IMR-90 (cell line): ENCODE measurements around the gene PFDN5. TPM values are rescaled to one million over a fixed set of nuclear protein-coding genes. Genes with fewer than 3 reads are reported as not detected.
A peak's percentile ranks its signal among the peaks of the same experiment; 100 is the strongest.

ENCODE experiments used
- ATAC-seq: fragments of 200-7000 bp; cut with Tn5 transposase; 2 replicates; pipeline ENCODE4 v1.9.1; 2020; ENCODE audit warnings: low read depth, mild to moderate bottlenecking, moderate library complexity
- BruUV-seq: library from RNA; stranded (reverse); fragments of 400-500 nt; replicated peaks from 2 replicates; lab custom pipeline; 2021; lab: Mats Ljungman, UMichigan
- CTCF ChIA-PET: fragments of 300-600 bp; formaldehyde crosslinking; extraction: SDS; loops from one replicate; lab custom pipeline; 2021; ENCODE audit warnings: antibody characterized with exemption; lab: Yijun Ruan, JAX
- POLR2A ChIA-PET: fragments of 300-600 bp; sonication (Branson Sonifier 250); formaldehyde crosslinking; loops from one replicate; lab custom pipeline; 2022; ENCODE audit warnings: antibody characterized with exemption; ENCODE audit not compliant: unreplicated experiment; lab: Charles Lee
- DNase-seq: peaks from one replicate; pipeline ENCODE4 v3.0.0; 2013
- H2AFZ ChIP-seq: replicated peaks from 2 replicates; pipeline ENCODE3; 2013; ENCODE audit warnings: low read length, mild to moderate bottlenecking; ENCODE audit not compliant: poor library complexity
- H2AK5ac ChIP-seq: 2 replicates; pipeline ENCODE4 v1.6.1; 2013; ENCODE audit warnings: low read depth, low read length, inconsistent platforms
- H2AK9ac ChIP-seq: replicated peaks from 2 replicates; pipeline ENCODE3; 2013; ENCODE audit warnings: mild to moderate bottlenecking, low read depth, low read length, moderate library complexity; ENCODE audit not compliant: poor library complexity
- H2BK120ac ChIP-seq: 2 replicates; pipeline ENCODE4 v1.6.1; 2013; ENCODE audit warnings: low read depth, low read length, inconsistent platforms
- H2BK15ac ChIP-seq: 3 replicates; pipeline ENCODE4 v1.6.1; 2013; ENCODE audit warnings: low read depth, low read length, inconsistent platforms
- H2BK20ac ChIP-seq: 2 replicates; pipeline ENCODE4 v1.6.1; 2013; ENCODE audit warnings: low read depth, mild to moderate bottlenecking, inconsistent platforms, low read length, moderate library complexity
- H2BK5ac ChIP-seq: 2 replicates; pipeline ENCODE4 v1.6.1; 2013; ENCODE audit warnings: mild to moderate bottlenecking, low read depth, low read length, inconsistent platforms; ENCODE audit not compliant: poor library complexity, severe bottlenecking
- H3K14ac ChIP-seq: replicated peaks from 2 replicates; pipeline ENCODE4 v1.6.1; 2013; ENCODE audit warnings: low read depth, low read length, inconsistent platforms
- H3K18ac ChIP-seq: 2 replicates; pipeline ENCODE4 v1.6.1; 2013; ENCODE audit warnings: low read depth, low read length, control low read depth
- H3K23ac ChIP-seq: 2 replicates; pipeline ENCODE4 v1.6.1; 2013; ENCODE audit warnings: low read depth, low read length, inconsistent platforms
- H3K27ac ChIP-seq: 2 replicates; pipeline ENCODE4 v1.5.1; 2013; ENCODE audit warnings: mild to moderate bottlenecking, control low read depth, low read length; ENCODE audit not compliant: insufficient read depth
- H3K27me3 ChIP-seq: 2 replicates; pipeline ENCODE4 v1.6.1; 2013; ENCODE audit warnings: low read length; ENCODE audit not compliant: control insufficient read depth, insufficient read depth
- H3K36me3 ChIP-seq: 2 replicates; pipeline ENCODE4 v1.6.1; 2013; ENCODE audit warnings: low read length, mixed read lengths; ENCODE audit not compliant: control insufficient read depth, insufficient read depth
- H3K4ac ChIP-seq: 2 replicates; pipeline ENCODE4 v1.6.1; 2013; ENCODE audit warnings: low read depth, low read length, inconsistent platforms
- H3K4me1 ChIP-seq: 2 replicates; pipeline ENCODE4 v1.6.1; 2013; ENCODE audit warnings: low read length, mixed read lengths; ENCODE audit not compliant: control insufficient read depth, insufficient read depth
- H3K4me2 ChIP-seq: 2 replicates; pipeline ENCODE4 v1.6.1; 2013; ENCODE audit warnings: low read depth, mild to moderate bottlenecking, control low read depth, low read length, moderate library complexity
- H3K4me3 ChIP-seq: 2 replicates; pipeline ENCODE4 v1.5.1; 2013; ENCODE audit warnings: low read depth, mild to moderate bottlenecking, control low read depth, low read length, moderate library complexity; ENCODE audit not compliant: insufficient read depth
- H3K56ac ChIP-seq: 2 replicates; pipeline ENCODE4 v1.6.1; 2013; ENCODE audit warnings: low read length, inconsistent platforms; ENCODE audit not compliant: insufficient read depth; ENCODE audit errors: extremely low read depth
- H3K79me1 ChIP-seq, 2 experiments: 2 replicates each; pipeline ENCODE4 v1.6.1; 2013; ENCODE audit warnings: low read length in 2 of 2, inconsistent platforms in 1 of 2, low read depth in 1 of 2
- H3K9ac ChIP-seq: 2 replicates; pipeline ENCODE4 v1.6.1; 2013; ENCODE audit warnings: low read depth, low read length, control low read depth
- H3K9me1 ChIP-seq: 2 replicates; pipeline ENCODE4 v1.6.1; 2013; ENCODE audit warnings: low read length, inconsistent platforms; ENCODE audit not compliant: insufficient read depth
- H3K9me3 ChIP-seq: 2 replicates; pipeline ENCODE4 v1.6.1; 2013; ENCODE audit warnings: low read length; ENCODE audit not compliant: control insufficient read depth, insufficient read depth
- H4K20me1 ChIP-seq: 2 replicates; pipeline ENCODE4 v1.6.1; 2013; ENCODE audit warnings: low read length, inconsistent platforms; ENCODE audit not compliant: insufficient read depth
- H4K5ac ChIP-seq: 2 replicates; pipeline ENCODE4 v1.6.1; 2013; ENCODE audit warnings: mild to moderate bottlenecking, low read depth, low read length, control low read depth
- H4K8ac ChIP-seq, 2 experiments: 2 replicates each; pipeline ENCODE4 v1.6.1; 2013; ENCODE audit warnings: low read depth in 2 of 2, low read length in 2 of 2, control low read depth in 1 of 2, inconsistent platforms in 1 of 2
- H4K91ac ChIP-seq: 2 replicates; pipeline ENCODE4 v1.6.1; 2013; ENCODE audit warnings: low read depth, low read length, inconsistent platforms; ENCODE audit not compliant: insufficient read depth
- BHLHE40 ChIP-seq: fragments of 150-350 bp; IDR thresholded peaks from 2 replicates; pipeline ENCODE4 v1.6.1; 2016; ENCODE audit warnings: mild to moderate bottlenecking, low read depth, low read length
- CEBPB ChIP-seq: IDR thresholded peaks from 2 replicates; pipeline ENCODE4 v1.6.1; 2012; ENCODE audit warnings: low read depth, low read length, improper control_type of control experiment
- CHD1 ChIP-seq: IDR thresholded peaks from 2 replicates; pipeline ENCODE4 v1.6.1; 2012; ENCODE audit warnings: low read depth, low read length, improper control_type of control experiment
- FOS ChIP-seq: fragments of 150-350 bp; IDR thresholded peaks from 2 replicates; pipeline ENCODE4 v1.6.1; 2016; ENCODE audit warnings: low read depth, low read length
- MAFK ChIP-seq: IDR thresholded peaks from 2 replicates; pipeline ENCODE4 v1.6.1; 2012; ENCODE audit warnings: low read depth, low read length, improper control_type of control experiment
- MAZ ChIP-seq: IDR thresholded peaks from 2 replicates; pipeline ENCODE4 v1.6.1; 2012; ENCODE audit warnings: low read depth, mild to moderate bottlenecking, low read length, improper control_type of control experiment, moderate library complexity, borderline replicate concordance
- MXI1 ChIP-seq: IDR thresholded peaks from 2 replicates; pipeline ENCODE4 v1.6.1; 2012; ENCODE audit warnings: low read depth, mild to moderate bottlenecking, low read length, moderate library complexity, borderline replicate concordance
- NFE2L2 ChIP-seq: fragments of 150-350 bp; IDR thresholded peaks from 2 replicates; pipeline ENCODE4 v1.6.1; 2016; ENCODE audit warnings: low read depth, mild to moderate bottlenecking, low read length
- POLR2A ChIP-seq: IDR thresholded peaks from 2 replicates; pipeline ENCODE4 v1.6.1; 2012; ENCODE audit warnings: mild to moderate bottlenecking, low read depth, low read length
- RAD21 ChIP-seq: IDR thresholded peaks from 2 replicates; pipeline ENCODE4 v1.6.1; 2012; ENCODE audit warnings: low read length, improper control_type of control experiment
- RCOR1 ChIP-seq: IDR thresholded peaks from 2 replicates; pipeline ENCODE4 v1.6.1; 2012; ENCODE audit warnings: mild to moderate bottlenecking, low read length, improper control_type of control experiment; ENCODE audit not compliant: insufficient replicate concordance
- RFX5 ChIP-seq: IDR thresholded peaks from 2 replicates; pipeline ENCODE4 v1.8.0; 2012; ENCODE audit warnings: low read depth, mild to moderate bottlenecking, low read length, moderate library complexity
- SMC3 ChIP-seq: fragments of 150-350 bp; IDR thresholded peaks from 2 replicates; pipeline ENCODE4 v1.6.1; 2016; ENCODE audit warnings: low read depth, mild to moderate bottlenecking, antibody characterized with exemption, low read length, moderate library complexity
- WGBS, 2 experiments: methylation state at CpG; one replicate each; pipeline versions ENCODE4 v1.1.5 to v1.1.7; 2013; ENCODE audit warnings: missing lambda C conversion rate in 2 of 2; ENCODE audit not compliant: insufficient read length in 1 of 2; ENCODE audit errors: extremely low coverage in 2 of 2; 5-methylcytosine and 5-hydroxymethylcytosine counted together
- dilution Hi-C: fragments of 300-500 bp; cut with HindIII; formaldehyde crosslinking; loops from one replicate; pipeline ENCODE4 v1.14.3; 2018; ENCODE audit warnings: low sequenced_read_pairs; ENCODE audit not compliant: unreplicated experiment
- in situ Hi-C: fragments of 300-500 bp; cut with MboI; formaldehyde crosslinking; loops from 3 replicates; pipeline ENCODE4 v1.14.3; 2019; ENCODE audit warnings: low sequenced_read_pairs, inconsistent platforms, mixed read lengths
- intact Hi-C: fragments of 100-400 bp; cut with micrococcal nuclease; formaldehyde crosslinking; loops from 2 replicates; pipeline ENCODE4 v1.10.0; 2022
- polyA plus RNA-seq, 3 experiments: library from polyadenylated mRNA; depleted of rRNA; stranded (reverse); fragments of >200 nt; gene quantifications; 2 replicates each; pipeline ENCODE4 v1.2.3, GENCODE V29; 2012; ENCODE audit warnings: low replicate concordance in 1 of 3
- total RNA-seq: library from RNA; depleted of rRNA; stranded (reverse); fragments of >200 nt; gene quantifications from 2 replicates; pipeline ENCODE4 v1.2.3, GENCODE V29; 2012
- TF ChIP-seq, protein P1 (sequence below): conservative IDR thresholded peaks from 2 replicates; pipeline ENCODE4 v1.5.1; 2012; ENCODE audit warnings: mild to moderate bottlenecking, low read depth, low read length, improper control_type of control experiment
- TF ChIP-seq, protein P2 (sequence below): fragments of 150-350 bp; IDR thresholded peaks from 2 replicates; pipeline ENCODE4 v1.6.1; 2016; ENCODE audit warnings: low read depth, mild to moderate bottlenecking, low read length, moderate library complexity, borderline replicate concordance
- TF ChIP-seq, protein P3 (sequence below): fragments of 150-350 bp; IDR thresholded peaks from 2 replicates; pipeline ENCODE4 v1.6.1; 2017; ENCODE audit warnings: mild to moderate bottlenecking, antibody characterized with exemption, low read length, low read depth

Gene PFDN5
- total and polyA plus RNA-seq, 2 of the 4 experiments (the other 2 are of a cell fraction): 1,011 to 1,338 TPM

DNA sequence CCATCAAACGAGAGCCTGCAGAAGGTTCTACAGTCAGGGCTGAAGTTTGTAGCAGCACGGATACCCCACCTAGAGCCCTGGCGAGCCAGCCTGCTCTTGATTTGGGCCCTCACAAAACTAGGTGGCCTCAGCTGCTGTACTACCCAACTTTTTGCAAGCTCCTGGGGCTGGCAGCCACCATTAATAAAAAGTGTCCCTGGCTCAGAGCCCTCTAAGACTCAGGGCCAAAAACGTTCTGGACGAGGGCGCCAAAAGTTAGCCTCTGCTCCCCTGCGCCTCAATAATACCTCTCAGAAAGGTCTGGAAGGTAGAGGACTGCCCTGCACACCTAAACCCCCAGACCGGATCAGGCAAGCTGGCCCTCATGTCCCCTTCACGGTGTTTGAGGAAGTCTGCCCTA, 8.9 kb upstream of the PFDN5 start:
- Histone ChIP-seq H3K4me1 (peaks cover 22% of the 10 kb centered on the region), H2AFZ (no peak overlapping the region), H3K9ac (no peak overlapping the region), H2BK20ac (no peak overlapping the region), H2AK9ac (peak overlapping the region; percentile 68), H3K9me3 (no peaks in the 10 kb centered on the region), H4K5ac (no peak overlapping the region), H3K9me1 (peaks cover 10% of the 10 kb centered on the region; the same call in 1 of the 2 replicates), H3K18ac (no peak overlapping the region), H3K14ac (no peak overlapping the region), H3K56ac (no peak overlapping the region), H3K23ac (no peak overlapping the region), H2BK15ac (no peak overlapping the region), H2AK5ac (no peak overlapping the region), H2BK120ac (no peak overlapping the region), H3K27ac (no peak overlapping the region), H3K4me2 (no peak overlapping the region), H3K4me3 (no peak overlapping the region), H4K20me1 (no peaks in the 10 kb centered on the region), H2BK5ac (no peak overlapping the region), H4K8ac (no peak overlapping the region), H3K36me3 (peaks cover 12% of the 10 kb centered on the region), H3K27me3 (no peaks in the 10 kb centered on the region), H3K79me1 (peaks cover 0 to 20% of the 10 kb centered on the region in 2 experiments; a peak in 2 of 4 replicates), H3K4ac (no peak overlapping the region), H4K91ac (no peak overlapping the region)
- no peak for TF ChIP-seq BHLHE40
- TF ChIP-seq, protein P1, sequence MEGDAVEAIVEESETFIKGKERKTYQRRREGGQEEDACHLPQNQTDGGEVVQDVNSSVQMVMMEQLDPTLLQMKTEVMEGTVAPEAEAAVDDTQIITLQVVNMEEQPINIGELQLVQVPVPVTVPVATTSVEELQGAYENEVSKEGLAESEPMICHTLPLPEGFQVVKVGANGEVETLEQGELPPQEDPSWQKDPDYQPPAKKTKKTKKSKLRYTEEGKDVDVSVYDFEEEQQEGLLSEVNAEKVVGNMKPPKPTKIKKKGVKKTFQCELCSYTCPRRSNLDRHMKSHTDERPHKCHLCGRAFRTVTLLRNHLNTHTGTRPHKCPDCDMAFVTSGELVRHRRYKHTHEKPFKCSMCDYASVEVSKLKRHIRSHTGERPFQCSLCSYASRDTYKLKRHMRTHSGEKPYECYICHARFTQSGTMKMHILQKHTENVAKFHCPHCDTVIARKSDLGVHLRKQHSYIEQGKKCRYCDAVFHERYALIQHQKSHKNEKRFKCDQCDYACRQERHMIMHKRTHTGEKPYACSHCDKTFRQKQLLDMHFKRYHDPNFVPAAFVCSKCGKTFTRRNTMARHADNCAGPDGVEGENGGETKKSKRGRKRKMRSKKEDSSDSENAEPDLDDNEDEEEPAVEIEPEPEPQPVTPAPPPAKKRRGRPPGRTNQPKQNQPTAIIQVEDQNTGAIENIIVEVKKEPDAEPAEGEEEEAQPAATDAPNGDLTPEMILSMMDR: no peak
- TF ChIP-seq NFE2L2: no peak
- no peak for TF ChIP-seq CHD1
- no peak for TF ChIP-seq POLR2A
- TF ChIP-seq RFX5: no peak
- no peak for TF ChIP-seq FOS
- no peak for TF ChIP-seq RCOR1
- TF ChIP-seq MAZ: no peak
- no peak for TF ChIP-seq RAD21
- TF ChIP-seq, protein P2, sequence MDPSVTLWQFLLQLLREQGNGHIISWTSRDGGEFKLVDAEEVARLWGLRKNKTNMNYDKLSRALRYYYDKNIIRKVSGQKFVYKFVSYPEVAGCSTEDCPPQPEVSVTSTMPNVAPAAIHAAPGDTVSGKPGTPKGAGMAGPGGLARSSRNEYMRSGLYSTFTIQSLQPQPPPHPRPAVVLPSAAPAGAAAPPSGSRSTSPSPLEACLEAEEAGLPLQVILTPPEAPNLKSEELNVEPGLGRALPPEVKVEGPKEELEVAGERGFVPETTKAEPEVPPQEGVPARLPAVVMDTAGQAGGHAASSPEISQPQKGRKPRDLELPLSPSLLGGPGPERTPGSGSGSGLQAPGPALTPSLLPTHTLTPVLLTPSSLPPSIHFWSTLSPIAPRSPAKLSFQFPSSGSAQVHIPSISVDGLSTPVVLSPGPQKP: no peak
- TF ChIP-seq MAFK: no peak
- no peak for TF ChIP-seq MXI1
- no peak for TF ChIP-seq CEBPB
- TF ChIP-seq SMC3: no peak
- TF ChIP-seq, protein P3, sequence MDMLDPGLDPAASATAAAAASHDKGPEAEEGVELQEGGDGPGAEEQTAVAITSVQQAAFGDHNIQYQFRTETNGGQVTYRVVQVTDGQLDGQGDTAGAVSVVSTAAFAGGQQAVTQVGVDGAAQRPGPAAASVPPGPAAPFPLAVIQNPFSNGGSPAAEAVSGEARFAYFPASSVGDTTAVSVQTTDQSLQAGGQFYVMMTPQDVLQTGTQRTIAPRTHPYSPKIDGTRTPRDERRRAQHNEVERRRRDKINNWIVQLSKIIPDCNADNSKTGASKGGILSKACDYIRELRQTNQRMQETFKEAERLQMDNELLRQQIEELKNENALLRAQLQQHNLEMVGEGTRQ: no peak
- intact Hi-C loops (no loop called here), dilution Hi-C loops (no loop called here), in situ Hi-C loops (loop anchor here (5.0 kb wide), 1 partner anchor 74 kb away; no protein-coding TSS in a partner anchor)
- POLR2A ChIA-PET: no interaction called here
- BruUV-seq: no TSS peak
- ATAC-seq: no peak
- WGBS, 2 experiments: 90% methylated on average over 2 of the region's 9 CpGs; no CpG with 5 or more reads in 1 of the 2 experiments
- no peak for DNase-seq
- CTCF ChIA-PET: interaction anchor here (0.9 kb wide), 1 partner anchor 73 kb away, joined by 4 read pairs; no protein-coding TSS in a partner anchor
